Thoracic aorta (tissue), 2 donors: Measurements from ENCODE around the gene SUMF1. TPM values are rescaled to one million over a fixed set of nuclear protein-coding genes. Genes with fewer than 3 reads are reported as not detected.

ENCODE experiments used
- ATAC-seq: fragments of 150-250 bp; one replicate; pipeline ENCODE4 v1.8.0; 2017; ENCODE audit warnings: low read depth; ENCODE audit not compliant: insufficient number of reproducible peaks, low FRiP score
- DNase-seq: peaks from one replicate; pipeline ENCODE4 v3.0.0-alpha.2; 2020; ENCODE audit warnings: low spot score
- H3K27ac ChIP-seq, 2 donors: fragments of 200-600 bp; sonication (generic); 1 replicate in 1 of 2; 2 replicates in 1 of 2; pipeline ENCODE4 v1.5.1; 2016; ENCODE audit warnings: mild to moderate bottlenecking in 2 of 2, moderate library complexity in 2 of 2
- H3K27me3 ChIP-seq: fragments of 200-600 bp; sonication (generic); replicated peaks from 2 replicates; pipeline ENCODE4 v1.6.0; 2016; ENCODE audit warnings: mild to moderate bottlenecking; ENCODE audit not compliant: insufficient read depth
- H3K36me3 ChIP-seq: fragments of 200-600 bp; sonication (generic); one replicate; pipeline ENCODE4 v1.5.1; 2016
- H3K4me1 ChIP-seq, 2 donors: fragments of 200-600 bp; sonication (generic); 1 replicate in 1 of 2; 2 replicates in 1 of 2; pipeline versions ENCODE4 v1.5.1 to v1.6.0; 2016; ENCODE audit warnings: low read depth in 2 of 2, mild to moderate bottlenecking in 1 of 2; ENCODE audit not compliant: control insufficient read depth in 1 of 2
- H3K4me3 ChIP-seq: fragments of 200-600 bp; sonication (generic); 2 replicates; pipeline ENCODE4 v1.5.1; 2016; ENCODE audit warnings: mild to moderate bottlenecking
- H3K9me3 ChIP-seq: fragments of 200-600 bp; sonication (generic); 2 replicates; pipeline ENCODE4 v1.5.1; 2016
- CTCF ChIP-seq: fragments of 200-600 bp; sonication (generic); IDR thresholded peaks from one replicate; pipeline ENCODE4 v1.5.1; 2019; ENCODE audit warnings: antibody characterized with exemption
- total RNA-seq, 2 donors: library from RNA; depleted of rRNA; stranded (reverse); fragments of >200 nt; gene quantifications; one replicate each; pipeline versions ENCODE4 v1.1.0 to v1.2.3, GENCODE V29; 2016

SUMF1 gene
- total RNA-seq, 2 donors from 2014 or later = 35.0 to 63.5 TPM

- no peaks in the 10 kb centered on the region for H3K27me3 ChIP-seq
- H3K9me3 ChIP-seq = no peaks in the 10 kb centered on the region
- H3K4me3 ChIP-seq = no peak overlapping the region
- no peaks in the 10 kb centered on the region for H3K36me3 ChIP-seq
- no peak overlapping the region for H3K27ac ChIP-seq
- TF ChIP-seq CTCF = no peak
- peaks cover 5 to 31% of the 10 kb centered on the region in 2 donors for H3K4me1 ChIP-seq
- ATAC-seq (no peak), DNase-seq (no peak)
These were observed 130.1 kb downstream of the SUMF1 start for GRCh38 chr3:4336850-4337546.

DNA sequence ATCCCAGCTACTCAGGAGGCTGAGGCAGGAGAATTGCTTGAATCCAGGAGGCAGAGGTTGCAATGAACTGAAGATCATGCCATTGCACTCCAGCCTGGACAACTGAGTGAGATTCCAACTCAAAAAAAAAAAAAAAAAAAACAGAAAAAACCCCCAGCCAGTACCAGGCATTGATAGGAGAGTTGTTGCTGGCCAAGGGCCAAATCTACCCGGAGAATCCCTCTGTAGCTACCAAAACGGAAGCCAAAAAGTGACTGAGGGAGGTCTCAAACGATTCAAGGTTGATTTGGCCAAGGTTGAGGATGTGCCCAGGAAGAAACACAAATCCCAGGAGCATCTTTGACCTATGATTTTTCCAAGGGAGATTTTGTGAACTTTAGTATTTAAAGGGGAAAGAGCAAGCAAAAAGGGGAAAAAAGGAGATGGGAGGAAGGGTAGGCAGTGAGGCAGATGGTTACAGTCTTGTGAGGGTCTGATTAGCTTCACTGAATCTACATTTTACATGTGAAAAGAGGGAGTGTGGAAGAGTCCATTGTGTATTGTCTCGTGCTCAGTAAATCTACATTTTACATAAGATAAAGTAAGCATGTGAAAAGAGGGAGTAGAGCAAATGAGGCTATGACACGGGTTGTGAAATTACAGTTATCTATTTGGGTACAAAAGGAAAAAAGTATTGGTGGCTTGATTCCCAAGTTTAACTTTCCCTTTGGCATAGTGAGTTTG lies 131.1 kb downstream of the SUMF1 start:
- no peak overlapping the region for H3K27ac ChIP-seq
- no peak for ATAC-seq
- DNase-seq = no peak

GRCh38 chr3:4334548-4334947 lies 132.5 kb downstream of the SUMF1 start:
- no peak for TF ChIP-seq CTCF
- peaks cover 0 to 6% of the 10 kb centered on the region in 2 donors for H3K4me1 ChIP-seq
- no peak overlapping the region for H3K27ac ChIP-seq
- no peak overlapping the region for H3K4me3 ChIP-seq
- H3K27me3 ChIP-seq = no peaks in the 10 kb centered on the region
- no peaks in the 10 kb centered on the region for H3K36me3 ChIP-seq
- DNase-seq = no peak
- ATAC-seq = no peak
- H3K9me3 ChIP-seq = no peaks in the 10 kb centered on the region

More for the DNA sequence above, 131.1 kb downstream of the SUMF1 start:
- no peak for TF ChIP-seq CTCF
- H3K36me3 ChIP-seq = no peaks in the 10 kb centered on the region
- H3K4me3 ChIP-seq = no peak overlapping the region
- no peaks in the 10 kb centered on the region for H3K9me3 ChIP-seq
- H3K4me1 ChIP-seq = peaks cover 2 to 21% of the 10 kb centered on the region in 2 donors
- no peaks in the 10 kb centered on the region for H3K27me3 ChIP-seq

DNA sequence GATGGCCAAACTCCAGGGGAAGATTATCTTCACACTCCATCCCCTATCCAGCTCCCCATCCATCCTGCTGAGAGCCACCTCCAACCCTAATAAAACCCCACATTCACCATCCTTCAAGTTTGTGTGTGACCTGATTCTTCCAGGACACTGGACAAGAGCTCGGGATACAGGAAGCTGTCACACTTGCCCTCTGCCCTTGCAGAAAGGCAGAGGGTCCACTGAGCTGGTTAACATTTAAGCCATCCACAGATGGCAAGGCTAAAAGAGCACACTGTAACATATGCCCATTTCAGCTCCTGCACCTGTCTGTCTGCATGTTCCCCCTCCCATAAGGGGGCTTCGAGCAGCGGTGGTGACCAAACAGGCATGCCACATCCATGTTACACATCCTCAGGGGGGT lies 134.1 kb downstream of the SUMF1 start:
- Histone ChIP-seq H3K27ac (no peak overlapping the region), H3K36me3 (no peaks in the 10 kb centered on the region), H3K27me3 (no peaks in the 10 kb centered on the region), H3K4me1 (peaks cover 0 to 6% of the 10 kb centered on the region in 2 donors), H3K9me3 (no peaks in the 10 kb centered on the region), H3K4me3 (no peak overlapping the region)
- TF ChIP-seq CTCF = no peak
- ATAC-seq (no peak), DNase-seq (no peak)

- DNase-seq (no peak), ATAC-seq (no peak)
- Histone ChIP-seq H3K4me3 (no peak overlapping the region), H3K4me1 (peaks cover 0 to 5% of the 10 kb centered on the region in 2 donors), H3K36me3 (no peaks in the 10 kb centered on the region), H3K9me3 (no peaks in the 10 kb centered on the region), H3K27ac (no peak overlapping the region), H3K27me3 (no peaks in the 10 kb centered on the region)
- no peak for TF ChIP-seq CTCF
These were observed 134.5 kb downstream of the SUMF1 start for GRCh38 chr3:4332574-4332973.
